MM.1S (cell line): ENCODE measurements around the gene SOBP.
"Not testable (repeated sequence)": the region's sequence is repeated elsewhere in the genome, so short reads cannot be mapped to it uniquely, and the experiment has no call there.

Source experiments
- DNase-seq: peaks from one replicate; pipeline ENCODE4 v3.0.0-alpha.2; 2015
- H2AFZ ChIP-seq: fragments of 300-600 bp; sonication (generic); 2 replicates; pipeline ENCODE4 v1.6.0; 2016; ENCODE audit warnings: antibody characterized with exemption, low read length
- H3F3A ChIP-seq: fragments of 300-600 bp; sonication (generic); 2 replicates; pipeline ENCODE4 v1.6.1; 2016; ENCODE audit warnings: mild to moderate bottlenecking, antibody characterized with exemption, low read length, moderate library complexity, mixed read lengths; ENCODE audit not compliant: insufficient read depth
- H3K27ac ChIP-seq: fragments of 300-600 bp; sonication (generic); 2 replicates; pipeline ENCODE4 v1.5.1; 2016; ENCODE audit warnings: mild to moderate bottlenecking, low read length
- H3K27me3 ChIP-seq: fragments of 300-600 bp; sonication (generic); replicated peaks from 2 replicates; pipeline ENCODE4 v1.6.0; 2016; ENCODE audit warnings: low read length; ENCODE audit not compliant: insufficient read depth
- H3K36me3 ChIP-seq: fragments of 300-600 bp; sonication (generic); replicated peaks from 2 replicates; pipeline ENCODE4 v1.6.1; 2016; ENCODE audit warnings: mild to moderate bottlenecking, low read length, mixed read lengths; ENCODE audit not compliant: insufficient read depth
- H3K4me1 ChIP-seq: fragments of 300-600 bp; sonication (generic); 2 replicates; pipeline ENCODE4 v1.6.1; 2016; ENCODE audit warnings: low read length, mixed read lengths
- H3K4me2 ChIP-seq: fragments of 300-600 bp; sonication (generic); 2 replicates; pipeline ENCODE4 v1.6.0; 2016; ENCODE audit warnings: low read depth, low read length
- H3K4me3 ChIP-seq: fragments of 300-600 bp; sonication (generic); 2 replicates; pipeline ENCODE4 v1.5.1; 2016; ENCODE audit warnings: low read length, mixed read lengths
- H3K79me2 ChIP-seq: fragments of 300-600 bp; sonication (generic); 2 replicates; pipeline ENCODE4 v1.6.1; 2016; ENCODE audit warnings: mixed run types, low read length, mixed read lengths
- H3K9ac ChIP-seq: fragments of 300-600 bp; sonication (generic); 2 replicates; pipeline ENCODE4 v1.6.1; 2016; ENCODE audit warnings: low read length, mixed read lengths
- H3K9me2 ChIP-seq: fragments of 300-600 bp; sonication (generic); replicated peaks from 2 replicates; pipeline ENCODE4 v1.6.1; 2016; ENCODE audit warnings: mild to moderate bottlenecking, low read length, mixed read lengths; ENCODE audit not compliant: insufficient read depth
- H3K9me3 ChIP-seq: fragments of 300-600 bp; sonication (generic); replicated peaks from 2 replicates; pipeline ENCODE4 v1.6.1; 2016; ENCODE audit warnings: mild to moderate bottlenecking, low read length, mixed read lengths; ENCODE audit not compliant: insufficient read depth
- H4K20me1 ChIP-seq: fragments of 300-600 bp; sonication (generic); 2 replicates; pipeline ENCODE4 v1.6.1; 2016; ENCODE audit warnings: mild to moderate bottlenecking, low read length, moderate library complexity, mixed read lengths; ENCODE audit not compliant: insufficient read depth
- CTCF ChIP-seq: fragments of 300-600 bp; sonication (generic); IDR thresholded peaks from 2 replicates; pipeline ENCODE4 v1.5.1; 2016; ENCODE audit warnings: antibody characterized with exemption, low read length, mixed read lengths
- EZH2 ChIP-seq: fragments of 300-600 bp; sonication (generic); optimal IDR thresholded peaks from 2 replicates; pipeline ENCODE3; 2017; ENCODE audit warnings: low read depth, mild to moderate bottlenecking, antibody characterized with exemption, low read length, mixed read lengths
- EZH2phosphoT487 ChIP-seq: fragments of 300-600 bp; sonication (generic); IDR thresholded peaks from 2 replicates; pipeline ENCODE4 v1.6.1; 2018; ENCODE audit warnings: antibody characterized with exemption, low read length

SOBP gene

GRCh38 chr6:107513214-107513613 lies 23.3 kb downstream of the SOBP start:
- TF ChIP-seq EZH2phosphoT487 (no peak), EZH2 (no peak), CTCF (no peak)
- Histone ChIP-seq H2AFZ (no peak overlapping the region), H4K20me1 (no peaks in the 10 kb centered on the region), H3F3A (no peaks in the 10 kb centered on the region), H3K27ac (no peak overlapping the region), H3K4me3 (no peak overlapping the region), H3K9me2 (no peaks in the 10 kb centered on the region), H3K9ac (no peak overlapping the region), H3K9me3 (no peaks in the 10 kb centered on the region), H3K36me3 (no peaks in the 10 kb centered on the region), H3K79me2 (no peaks in the 10 kb centered on the region), H3K4me2 (no peak overlapping the region), H3K27me3 (no peaks in the 10 kb centered on the region), H3K4me1 (no peaks in the 10 kb centered on the region)
- no peak for DNase-seq

GRCh38 chr6:107515955-107516354 lies 26.0 kb downstream of the SOBP start:
- Histone ChIP-seq H3K36me3 (no peaks in the 10 kb centered on the region), H3K4me1 (no peaks in the 10 kb centered on the region), H3K4me2 (no peak overlapping the region), H3K27ac (no peak overlapping the region), H3K9ac (no peak overlapping the region), H3K4me3 (no peak overlapping the region), H3K27me3 (no peaks in the 10 kb centered on the region), H3K9me2 (no peaks in the 10 kb centered on the region), H3F3A (no peaks in the 10 kb centered on the region), H3K9me3 (no peaks in the 10 kb centered on the region), H4K20me1 (no peaks in the 10 kb centered on the region), H3K79me2 (no peaks in the 10 kb centered on the region), H2AFZ (no peak overlapping the region)
- no peak for DNase-seq
- no peak for TF ChIP-seq EZH2
- no peak for TF ChIP-seq EZH2phosphoT487
- TF ChIP-seq CTCF: no peak

GRCh38 chr6:107517274-107517673 lies 27.4 kb downstream of the SOBP start:
- H3K79me2 ChIP-seq: no peaks in the 10 kb centered on the region
- H3K4me3 ChIP-seq: no peak overlapping the region
- H3K27ac ChIP-seq: no peak overlapping the region
- H3K9ac ChIP-seq: no peak overlapping the region
- no peak for DNase-seq
- H3K9me2 ChIP-seq: no peaks in the 10 kb centered on the region
- no peaks in the 10 kb centered on the region for H3K36me3 ChIP-seq
- no peaks in the 10 kb centered on the region for H4K20me1 ChIP-seq
- H3K27me3 ChIP-seq: no peaks in the 10 kb centered on the region
- H3K4me1 ChIP-seq: no peaks in the 10 kb centered on the region
- TF ChIP-seq EZH2phosphoT487 (no peak), EZH2 (no peak), CTCF (no peak)
- H3K9me3 ChIP-seq: no peaks in the 10 kb centered on the region
- no peak overlapping the region for H3K4me2 ChIP-seq
- no peaks in the 10 kb centered on the region for H3F3A ChIP-seq
- H2AFZ ChIP-seq: no peak overlapping the region

GRCh38 chr6:107519224-107519623 lies 29.3 kb downstream of the SOBP start:
- not testable (repeated sequence) for H3K27me3 ChIP-seq, H3F3A ChIP-seq, H3K9me2 ChIP-seq, H2AFZ ChIP-seq, H3K9me3 ChIP-seq, H3K4me3 ChIP-seq, H3K79me2 ChIP-seq, H4K20me1 ChIP-seq, DNase-seq, H3K27ac ChIP-seq, H3K4me2 ChIP-seq, H3K9ac ChIP-seq, H3K4me1 ChIP-seq, H3K36me3 ChIP-seq

GRCh38 chr6:107520706-107521105 lies 30.8 kb downstream of the SOBP start:
- not testable (repeated sequence) for H3K9me3 ChIP-seq, H3K4me2 ChIP-seq, H3K4me3 ChIP-seq, H3K79me2 ChIP-seq, H4K20me1 ChIP-seq, H3K36me3 ChIP-seq, H2AFZ ChIP-seq, H3K4me1 ChIP-seq, H3F3A ChIP-seq, H3K9me2 ChIP-seq, H3K9ac ChIP-seq, DNase-seq, H3K27me3 ChIP-seq, H3K27ac ChIP-seq
